Measurements from ENCODE around the gene PTMA.

- TF ChIP-seq CTCF (conservative IDR thresholded peaks at IDR 0.05; ENCODE audit: low read depth, low read length) (no peak), EZH2phosphoT487 (IDR thresholded peaks at IDR 0.05; ENCODE audit: borderline replicate concordance, low read length) (no peak), EZH2 (IDR thresholded peaks at IDR 0.05; ENCODE audit: low read length, unreplicated experiment) (no peak)
These were observed 46.1 kb upstream of the PTMA start for GRCh38 chr2:231662028-231662810.
